ENCODE data around the gene ARID5A. TPM values are rescaled to one million over a fixed set of nuclear protein-coding genes. Genes with fewer than 3 reads are reported as not detected.

The ARID5A gene
- total and polyA plus RNA-seq, 9 of the 15 experiments (the other 6 are each of a cell fraction or from before 2014, with no cell fraction given), result 0.14 to 12.5 (median 3.0) TPM

- peak; percentile 11; the same call in 1 of the 2 replicates for TF ChIP-seq TEAD4 (IDR thresholded peaks at IDR 0.05; ENCODE audit: low read length)
- TF ChIP-seq TEAD4 (CRISPR knock-in tag; IDR thresholded peaks at IDR 0.05; ENCODE audit: borderline replicate concordance), result no peak
- TF ChIP-seq RNF219 (CRISPR knock-in tag; IDR thresholded peaks at IDR 0.05), result no peak
- TF ChIP-seq NRF1 (conservative IDR thresholded peaks at IDR 0.05 in 1 of 2, IDR thresholded peaks at IDR 0.05 in 1 of 2), result peak; percentile 78 to 82
- TF ChIP-seq ARID4B (CRISPR knock-in tag; IDR thresholded peaks at IDR 0.05), result peak; percentile 66
- TF ChIP-seq CCAR2 (IDR thresholded peaks at IDR 0.05; ENCODE audit: low read depth, low read length), result no peak
- peak; percentile 68 for TF ChIP-seq GABPA (tag; conservative IDR thresholded peaks at IDR 0.05; ENCODE audit: low read depth)
- no peak for TF ChIP-seq ZNF311 (CRISPR knock-in tag; IDR thresholded peaks at IDR 0.05)
- peak; percentile 66 for TF ChIP-seq MAX (CRISPR knock-in tag; IDR thresholded peaks at IDR 0.05)
- TF ChIP-seq MNT (conservative IDR thresholded peaks at IDR 0.05), result peak in 1 of 2 experiments; percentile 69; a peak in 3 of 4 replicates
- no peak for TF ChIP-seq HINFP (tag; conservative IDR thresholded peaks at IDR 0.05; ENCODE audit: low read depth)
- 0 out of 2 replicates have a peak, but pooled peaks have one; percentile 65 for TF ChIP-seq ZBTB33 (CRISPR knock-in tag; IDR thresholded peaks at IDR 0.05)
- TF ChIP-seq ZC3H4 (CRISPR knock-in tag; IDR thresholded peaks at IDR 0.05; ENCODE audit: borderline replicate concordance), result 0 out of 2 replicates have a peak, but pooled peaks have one; percentile 29
- TF ChIP-seq SPI1 (IDR thresholded peaks at IDR 0.05; ENCODE audit: borderline replicate concordance, low read depth, low read length), result peak; percentile 59; the same call in 1 of the 2 replicates
Observed at GRCh38 chr2:96537066-96537733, 648 bp downstream of the ARID5A start (continued).
